HEK293 (cell line): Measurements from ENCODE around the gene DGKG.

Experiments used
- CTCF ChIA-PET: fragments of 350-600 bp; formaldehyde crosslinking; extraction: SDS; loops from one replicate; lab custom pipeline; 2021; ENCODE audit warnings: antibody characterized with exemption; lab: Yijun Ruan, JAX
- POLR2A ChIA-PET: fragments of 300-600 bp; formaldehyde crosslinking; extraction: SDS; loops from one replicate; lab custom pipeline; 2020; ENCODE audit warnings: antibody characterized with exemption, inconsistent platforms; lab: Yijun Ruan, JAX
- H3K27ac ChIP-seq: fragments of 200-500 bp; sonication (Bioruptor generic); 2 replicates; pipeline ENCODE4 v1.5.1; 2014; ENCODE audit warnings: low read depth, low read length, control low read depth, inconsistent platforms; ENCODE audit errors: extremely low read depth
- H3K36me3 ChIP-seq, 2 experiments: fragments of 200-500 bp in 1 of 2; sonication (Bioruptor generic) in 1 of 2; 1 replicate in 1 of 2; 2 replicates in 1 of 2; pipeline ENCODE4 v1.5.1; 2014 to 2017; ENCODE audit warnings: inconsistent platforms in 2 of 2, low read length in 2 of 2; ENCODE audit not compliant: control insufficient read depth in 2 of 2, insufficient read depth in 1 of 2
- H3K4me1 ChIP-seq: fragments of 200-500 bp; sonication (Bioruptor generic); 2 replicates; pipeline ENCODE4 v1.5.1; 2014; ENCODE audit warnings: mild to moderate bottlenecking, low read length, inconsistent platforms; ENCODE audit not compliant: control insufficient read depth, insufficient read depth
- H3K4me3 ChIP-seq: 2 replicates; pipeline ENCODE4 v1.5.1; 2011; ENCODE audit warnings: low read depth, mild to moderate bottlenecking, control low read depth, low read length, moderate library complexity
- H3K9me3 ChIP-seq: fragments of 200-500 bp; sonication (Bioruptor generic); 2 replicates; pipeline ENCODE4 v1.5.1; 2014; ENCODE audit warnings: low read depth, low read length, inconsistent platforms; ENCODE audit not compliant: control insufficient read depth, insufficient read depth
- ELK4 ChIP-seq: IDR thresholded peaks from 2 replicates; pipeline ENCODE4 v1.6.1; 2011; ENCODE audit warnings: mild to moderate bottlenecking, low read depth, low read length, borderline replicate concordance
- INSM2 ChIP-seq: fragments of 450-650 bp; formaldehyde crosslinking; IDR thresholded peaks from 2 replicates; pipeline ENCODE4 v1.5.1; 2016; ENCODE audit warnings: missing biosample characterization, missing genetic modification characterization
- KLF9 ChIP-seq: fragments of 450-650 bp; formaldehyde crosslinking; IDR thresholded peaks from 2 replicates; pipeline ENCODE4 v1.5.1; 2016; ENCODE audit warnings: missing biosample characterization, missing genetic modification characterization, low read depth
- OSR2 ChIP-seq: fragments of 450-650 bp; formaldehyde crosslinking; IDR thresholded peaks from 2 replicates; pipeline ENCODE4 v1.5.1; 2016; ENCODE audit warnings: missing biosample characterization, missing genetic modification characterization
- SALL2 ChIP-seq: fragments of 450-650 bp; formaldehyde crosslinking; IDR thresholded peaks from 2 replicates; pipeline ENCODE4 v1.5.0; 2017; ENCODE audit warnings: missing biosample characterization, mild to moderate bottlenecking, missing genetic modification characterization, borderline replicate concordance
- TRIM28 ChIP-seq: IDR thresholded peaks from 2 replicates; pipeline ENCODE4 v1.6.1; 2011; ENCODE audit warnings: low read length, control low read depth, borderline replicate concordance
- ZBTB17 ChIP-seq: fragments of 450-650 bp; formaldehyde crosslinking; IDR thresholded peaks from 2 replicates; pipeline ENCODE4 v1.5.1; 2016; ENCODE audit warnings: missing biosample characterization, missing genetic modification characterization
- ZBTB20 ChIP-seq: fragments of 450-650 bp; formaldehyde crosslinking; IDR thresholded peaks from 2 replicates; pipeline ENCODE4 v1.5.1; 2016; ENCODE audit warnings: missing biosample characterization, missing genetic modification characterization
- ZFHX2 ChIP-seq: fragments of 450-650 bp; formaldehyde crosslinking; conservative IDR thresholded peaks from 2 replicates; pipeline ENCODE4 v1.5.1; 2016; ENCODE audit warnings: missing biosample characterization, missing genetic modification characterization
- ZNF138 ChIP-seq: fragments of 450-650 bp; formaldehyde crosslinking; IDR thresholded peaks from 2 replicates; pipeline ENCODE4 v1.5.1; 2016; ENCODE audit warnings: missing biosample characterization, missing genetic modification characterization, borderline replicate concordance
- ZNF23 ChIP-seq: fragments of 450-650 bp; formaldehyde crosslinking; IDR thresholded peaks from 2 replicates; pipeline ENCODE4 v1.5.1; 2016; ENCODE audit warnings: missing biosample characterization, missing genetic modification characterization, borderline replicate concordance
- ZNF513 ChIP-seq: fragments of 450-650 bp; IDR thresholded peaks from 2 replicates; pipeline ENCODE4 v1.5.1; 2018; ENCODE audit warnings: missing biosample characterization, missing genetic modification characterization
- ZNF518A ChIP-seq: fragments of 450-650 bp; formaldehyde crosslinking; conservative IDR thresholded peaks from 2 replicates; pipeline ENCODE4 v1.5.1; 2016; ENCODE audit warnings: low read depth, missing biosample characterization, missing genetic modification characterization
- ZNF529 ChIP-seq: fragments of 450-650 bp; formaldehyde crosslinking; IDR thresholded peaks from 2 replicates; pipeline ENCODE4 v1.5.1; 2017; ENCODE audit warnings: missing genetic modification characterization, missing biosample characterization; ENCODE audit not compliant: insufficient replicate concordance

The DGKG gene

GRCh38 chr3:186099178-186099577, 262.9 kb downstream of the DGKG start (continued):
- TF ChIP-seq ZNF518A, result no peak
- TF ChIP-seq ZNF23 (tag by site-specific recombination), result no peak
- 0 out of 2 replicates have a peak, but pooled peaks have one; percentile 36 for TF ChIP-seq ZBTB17 (tag by site-specific recombination)
- no peak for TF ChIP-seq ZBTB20 (tag by site-specific recombination)
- no peak for TF ChIP-seq INSM2 (tag by site-specific recombination)
- TF ChIP-seq KLF9 (tag by site-specific recombination), result no peak
- TF ChIP-seq ZNF529 (tag by site-specific recombination), result no peak
- no peak for TF ChIP-seq ZFHX2 (tag by site-specific recombination)
- no peak for TF ChIP-seq OSR2 (tag by site-specific recombination)

- Histone ChIP-seq H3K4me3 (no peak overlapping the region), H3K27ac (no peak overlapping the region), H3K4me1 (peaks cover 17% of the 10 kb centered on the region; the same call in 1 of the 2 replicates), H3K9me3 (no peaks in the 10 kb centered on the region), H3K36me3 (no peaks in the 10 kb centered on the region)
- ChIA-PET POLR2A (interaction anchor here (2.7 kb wide), 1 partner anchor 10 kb away, joined by 8 read pairs; the partner anchor contains the start of gene ETV5), CTCF (interaction anchor here (1.0 kb wide), 3 partner anchors 111 to 178 kb away, joined by 3 to 4 read pairs (median 3); no protein-coding TSS in a partner anchor)
- TF ChIP-seq ZNF513 (tag by site-specific recombination) (no peak), ZNF138 (tag by site-specific recombination) (no peak), SALL2 (tag by site-specific recombination) (no peak), TRIM28 (no peak), ELK4 (no peak)
Measured at GRCh38 chr3:186098740-186099139, 263.3 kb downstream of the DGKG start.
